Measurements from ENCODE around the gene UBE2I.
"Not testable (repeated sequence)": the region's sequence is repeated elsewhere in the genome, so short reads cannot be mapped to it uniquely, and the experiment has no call there.

Gene UBE2I

DNA sequence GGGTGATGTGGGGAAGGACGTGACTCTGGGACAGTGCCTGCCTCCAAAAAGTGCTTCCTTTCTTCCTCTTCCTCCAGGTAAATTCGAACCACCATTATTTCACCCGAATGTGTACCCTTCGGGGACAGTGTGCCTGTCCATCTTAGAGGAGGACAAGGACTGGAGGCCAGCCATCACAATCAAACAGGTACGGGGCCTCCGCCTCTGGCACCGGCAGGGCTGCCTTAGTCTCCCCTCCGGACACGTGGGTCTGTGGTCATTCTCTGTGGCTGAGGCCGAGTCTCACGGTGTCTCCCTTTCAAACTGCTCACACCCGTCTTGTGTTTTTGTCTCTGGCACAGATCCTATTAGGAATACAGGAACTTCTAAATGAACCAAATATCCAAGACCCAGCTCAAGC is 10.7 kb downstream of the UBE2I start:
- no peak for TF ChIP-seq POLR2A (IDR thresholded peaks at IDR 0.05; ENCODE audit: low read depth, low read length)
- TF ChIP-seq POLR2AphosphoS5 (IDR thresholded peaks at IDR 0.05; ENCODE audit: low read depth, low read length) = no peak
- no peak for TF ChIP-seq TAF1 (IDR thresholded peaks at IDR 0.05; ENCODE audit: borderline replicate concordance, low read depth, low read length)
- FAIRE-seq (no peak), DNase-seq (ENCODE audit: insufficient read length) (no peak)

DNA sequence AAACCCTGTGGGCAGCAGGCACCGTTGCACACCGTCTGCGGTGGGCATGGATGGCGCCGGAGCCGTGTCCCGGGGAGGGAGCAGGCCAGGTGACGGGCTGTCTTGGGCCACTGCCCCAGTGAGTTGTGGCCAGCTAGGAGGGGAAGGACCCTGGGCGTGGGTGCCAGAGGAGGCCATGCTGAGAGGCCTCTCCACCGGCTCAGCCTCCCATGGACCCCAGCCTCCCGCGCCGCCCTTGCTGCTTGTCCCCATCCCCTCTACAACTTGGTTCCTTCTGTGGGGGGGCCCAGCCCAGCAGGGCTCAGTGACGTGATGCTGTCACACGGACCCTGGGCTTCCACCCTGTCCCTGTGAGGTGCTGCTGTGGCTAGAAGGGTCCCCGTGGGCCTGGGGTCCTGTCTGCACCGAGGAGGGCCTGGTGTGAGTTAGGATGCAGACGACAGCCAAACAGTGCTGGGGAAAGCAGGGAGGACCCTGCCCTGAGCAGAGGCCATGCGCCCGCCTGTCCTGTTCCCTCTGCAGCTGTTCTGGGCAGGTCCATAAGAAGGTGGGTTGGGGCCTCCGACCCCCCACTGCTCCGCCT is 11.3 kb downstream of the UBE2I start:
- no peak for TF ChIP-seq POLR2A (IDR thresholded peaks at IDR 0.05; ENCODE audit: low read depth, low read length)
- no peak for TF ChIP-seq TAF1 (IDR thresholded peaks at IDR 0.05; ENCODE audit: borderline replicate concordance, low read depth, low read length)
- peak; percentile 32; the same call in 1 of the 2 replicates for TF ChIP-seq POLR2AphosphoS5 (IDR thresholded peaks at IDR 0.05; ENCODE audit: low read depth, low read length)
- FAIRE-seq = no peak
- no peak for DNase-seq (ENCODE audit: insufficient read length)

DNA sequence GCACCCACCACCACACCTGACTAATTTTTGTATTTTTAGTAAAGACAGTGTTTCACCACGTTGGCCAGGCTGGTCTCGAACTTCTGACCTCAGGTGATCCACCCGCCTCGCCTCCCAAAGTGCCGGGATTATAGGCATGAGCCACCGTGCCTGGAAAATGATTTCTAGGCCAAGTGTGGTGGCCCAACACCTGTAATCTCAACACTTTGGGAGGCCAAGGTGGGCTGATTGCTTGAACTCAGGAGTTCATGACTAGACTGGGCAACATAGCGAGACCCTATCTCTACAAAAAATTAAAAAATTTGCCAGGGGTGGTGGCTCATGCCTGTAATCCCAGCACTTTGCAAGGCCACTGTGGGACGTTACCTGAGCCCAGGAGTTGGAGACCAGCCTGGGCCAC is 13.0 kb downstream of the UBE2I start:
- no peak for DNase-seq (ENCODE audit: insufficient read length)
- TF ChIP-seq POLR2A (IDR thresholded peaks at IDR 0.05; ENCODE audit: low read depth, low read length) (no peak), TAF1 (IDR thresholded peaks at IDR 0.05; ENCODE audit: borderline replicate concordance, low read depth, low read length) (no peak), POLR2AphosphoS5 (IDR thresholded peaks at IDR 0.05; ENCODE audit: low read depth, low read length) (no peak)
- no peak for FAIRE-seq

DNA sequence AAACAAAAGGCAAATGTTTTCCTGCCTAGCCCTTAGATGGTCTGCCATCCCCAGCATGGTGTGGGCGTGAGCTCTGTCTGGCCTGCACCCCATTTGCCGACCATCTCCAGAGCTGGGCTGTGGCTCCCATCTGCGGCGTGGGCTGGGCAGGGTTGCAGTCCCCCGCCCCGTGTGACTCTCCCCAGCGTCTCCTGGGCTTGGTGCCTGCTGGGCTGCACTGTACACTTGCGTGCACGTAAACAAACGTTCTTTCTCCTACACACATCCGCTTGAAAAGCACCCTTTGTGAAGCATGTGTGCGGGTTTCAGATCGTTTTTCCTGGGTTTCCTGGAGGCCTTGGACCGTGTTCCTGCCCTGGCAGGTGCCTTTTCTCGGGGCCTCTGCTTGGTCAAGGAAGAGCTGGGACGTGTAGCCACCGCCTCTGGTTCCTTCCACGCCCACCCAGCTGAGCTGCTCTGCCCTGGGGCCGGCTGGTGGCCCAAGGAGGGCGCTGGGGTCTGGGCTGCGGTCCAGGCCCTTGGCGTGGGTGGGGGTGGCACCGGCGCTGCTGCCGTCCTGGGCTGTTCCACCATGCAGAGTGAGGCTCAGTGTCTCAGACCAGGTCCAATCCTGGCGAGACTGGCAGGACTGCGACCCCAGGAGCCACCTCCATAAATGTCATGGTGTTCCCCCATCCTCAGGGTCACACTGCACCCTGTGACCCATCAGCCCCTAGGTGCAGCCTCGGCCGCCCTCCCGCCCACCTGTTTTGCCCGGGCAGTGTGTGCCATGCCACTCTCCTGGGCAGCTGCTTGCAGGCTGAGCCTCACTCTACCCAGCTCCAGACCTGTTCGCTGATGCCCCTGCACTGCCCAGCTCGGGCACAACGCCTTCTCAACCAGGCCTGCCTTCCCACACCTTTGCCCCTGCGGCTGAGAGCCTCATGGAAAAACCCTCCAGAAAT is 14.1 kb downstream of the UBE2I start:
- FAIRE-seq (no peak), DNase-seq (ENCODE audit: insufficient read length) (no peak)
- no peak for TF ChIP-seq POLR2A (IDR thresholded peaks at IDR 0.05; ENCODE audit: low read depth, low read length)
- TF ChIP-seq TAF1 (IDR thresholded peaks at IDR 0.05; ENCODE audit: borderline replicate concordance, low read depth, low read length) = no peak
- TF ChIP-seq POLR2AphosphoS5 (IDR thresholded peaks at IDR 0.05; ENCODE audit: low read depth, low read length) = no peak; the same call in 1 of the 2 replicates

DNA sequence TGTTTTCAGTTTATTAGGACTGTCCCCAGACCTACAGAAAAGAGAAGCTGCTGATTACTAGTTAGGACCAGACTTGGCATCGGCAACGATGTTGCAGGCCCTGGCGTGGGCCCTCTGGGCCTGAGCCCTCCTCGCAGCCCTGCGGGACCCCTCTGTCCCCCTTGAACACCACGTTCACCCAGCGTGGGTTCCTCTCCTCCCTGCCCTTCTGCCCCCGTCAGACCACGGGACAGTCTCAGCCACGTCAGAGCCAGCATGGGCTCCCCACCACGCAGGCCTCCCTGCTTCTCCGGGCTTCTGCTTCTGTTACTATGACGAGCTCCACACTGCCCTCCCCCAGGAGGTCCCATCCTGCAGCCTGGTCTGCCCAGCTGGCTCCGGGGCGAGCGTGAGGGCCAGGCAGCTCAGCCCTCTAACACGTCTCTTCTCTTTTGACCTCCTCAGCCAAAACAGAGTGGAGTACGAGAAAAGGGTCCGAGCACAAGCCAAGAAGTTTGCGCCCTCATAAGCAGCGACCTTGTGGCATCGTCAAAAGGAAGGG is 14.9 kb downstream of the UBE2I start:
- no peak for FAIRE-seq
- no peak for DNase-seq (ENCODE audit: insufficient read length)
- TF ChIP-seq TAF1 (IDR thresholded peaks at IDR 0.05; ENCODE audit: borderline replicate concordance, low read depth, low read length) (no peak), POLR2AphosphoS5 (IDR thresholded peaks at IDR 0.05; ENCODE audit: low read depth, low read length) (no peak), POLR2A (IDR thresholded peaks at IDR 0.05; ENCODE audit: low read depth, low read length) (no peak)

DNA sequence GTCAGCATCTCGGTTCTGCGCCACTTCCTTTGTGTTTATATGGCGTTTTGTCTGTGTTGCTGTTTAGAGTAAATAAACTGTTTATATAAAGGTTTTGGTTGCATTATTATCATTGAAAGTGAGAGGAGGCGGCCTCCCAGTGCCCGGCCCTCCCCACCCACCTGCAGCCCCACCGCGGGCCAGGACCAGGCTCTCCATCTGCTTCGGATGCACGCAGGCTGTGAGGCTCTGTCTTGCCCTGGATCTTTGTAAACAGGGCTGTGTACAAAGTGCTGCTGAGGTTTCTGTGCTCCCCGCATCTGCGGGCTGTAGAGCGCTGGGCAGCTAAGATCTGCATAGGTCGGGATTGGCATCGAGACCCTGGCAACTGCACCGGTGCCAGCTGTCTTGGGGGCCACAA is 15.8 kb downstream of the UBE2I start:
- FAIRE-seq (no peak), DNase-seq (ENCODE audit: insufficient read length) (no peak)
- TF ChIP-seq POLR2A (IDR thresholded peaks at IDR 0.05; ENCODE audit: low read depth, low read length) (no peak), TAF1 (IDR thresholded peaks at IDR 0.05; ENCODE audit: borderline replicate concordance, low read depth, low read length) (no peak), POLR2AphosphoS5 (IDR thresholded peaks at IDR 0.05; ENCODE audit: low read depth, low read length) (no peak)

DNA sequence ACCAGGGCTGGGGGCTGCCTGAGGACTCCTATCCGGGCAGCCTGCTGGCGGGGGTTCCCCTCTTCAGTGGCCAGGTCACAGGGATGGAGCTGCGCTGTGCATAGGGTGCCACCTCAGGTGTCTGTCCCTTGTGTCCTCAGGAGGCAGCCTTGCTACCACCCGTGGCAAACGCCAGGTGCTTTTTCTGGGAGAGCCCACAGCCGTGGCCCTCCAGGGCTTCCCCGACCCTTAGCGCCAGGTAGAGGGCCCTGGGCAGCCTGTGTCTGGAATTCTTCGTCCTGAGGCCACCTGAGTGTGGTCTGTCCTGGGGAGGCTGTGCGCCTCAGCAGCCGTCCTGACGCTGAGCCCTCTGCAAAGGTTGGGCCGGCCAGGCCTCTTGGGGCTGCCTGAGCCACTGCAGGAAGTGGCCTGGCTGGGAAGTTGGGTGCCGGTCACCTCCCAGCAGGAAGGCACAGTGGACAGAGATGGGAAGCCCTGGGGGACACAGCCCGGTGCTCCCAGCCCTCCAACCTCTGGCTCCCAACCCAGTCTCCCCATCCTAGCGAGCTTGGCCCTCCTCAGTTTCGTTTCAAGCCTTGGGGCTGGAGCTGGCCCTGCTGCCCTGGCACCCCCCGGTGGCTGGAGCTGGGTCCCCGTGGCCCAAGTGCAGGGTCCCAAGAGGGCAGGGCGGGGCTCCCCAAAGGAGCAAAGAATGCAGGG is 16.4 kb downstream of the UBE2I start:
- FAIRE-seq (no peak), DNase-seq (ENCODE audit: insufficient read length) (no peak)
- TF ChIP-seq POLR2AphosphoS5 (IDR thresholded peaks at IDR 0.05; ENCODE audit: low read depth, low read length) (peak; percentile 87), POLR2A (IDR thresholded peaks at IDR 0.05; ENCODE audit: low read depth, low read length) (peak; percentile 69; the same call in 1 of the 2 replicates), TAF1 (IDR thresholded peaks at IDR 0.05; ENCODE audit: borderline replicate concordance, low read depth, low read length) (no peak)

DNA sequence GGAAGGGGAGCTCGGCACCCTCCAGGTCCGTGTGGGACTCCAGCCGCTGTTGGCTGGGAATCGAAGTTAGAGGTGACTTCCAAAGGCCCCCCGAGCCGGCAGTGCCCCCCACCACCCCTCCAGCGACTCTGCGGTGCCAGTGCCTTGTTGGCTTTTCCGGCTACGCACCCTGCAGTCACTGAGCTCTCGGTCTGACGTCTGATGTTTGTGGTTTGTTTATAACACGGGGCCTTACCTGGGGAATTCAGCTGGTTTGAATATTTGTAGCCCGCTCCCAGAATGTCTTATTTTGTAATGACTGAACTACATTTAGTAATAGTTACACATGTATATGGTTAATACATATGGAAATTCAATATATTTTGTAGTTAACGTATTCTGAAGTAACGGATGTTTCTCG is 17.0 kb downstream of the UBE2I start:
- no peak for FAIRE-seq
- TF ChIP-seq POLR2AphosphoS5 (IDR thresholded peaks at IDR 0.05; ENCODE audit: low read depth, low read length) (no peak), POLR2A (IDR thresholded peaks at IDR 0.05; ENCODE audit: low read depth, low read length) (no peak), TAF1 (IDR thresholded peaks at IDR 0.05; ENCODE audit: borderline replicate concordance, low read depth, low read length) (no peak)
- DNase-seq (ENCODE audit: insufficient read length) = no peak

DNA sequence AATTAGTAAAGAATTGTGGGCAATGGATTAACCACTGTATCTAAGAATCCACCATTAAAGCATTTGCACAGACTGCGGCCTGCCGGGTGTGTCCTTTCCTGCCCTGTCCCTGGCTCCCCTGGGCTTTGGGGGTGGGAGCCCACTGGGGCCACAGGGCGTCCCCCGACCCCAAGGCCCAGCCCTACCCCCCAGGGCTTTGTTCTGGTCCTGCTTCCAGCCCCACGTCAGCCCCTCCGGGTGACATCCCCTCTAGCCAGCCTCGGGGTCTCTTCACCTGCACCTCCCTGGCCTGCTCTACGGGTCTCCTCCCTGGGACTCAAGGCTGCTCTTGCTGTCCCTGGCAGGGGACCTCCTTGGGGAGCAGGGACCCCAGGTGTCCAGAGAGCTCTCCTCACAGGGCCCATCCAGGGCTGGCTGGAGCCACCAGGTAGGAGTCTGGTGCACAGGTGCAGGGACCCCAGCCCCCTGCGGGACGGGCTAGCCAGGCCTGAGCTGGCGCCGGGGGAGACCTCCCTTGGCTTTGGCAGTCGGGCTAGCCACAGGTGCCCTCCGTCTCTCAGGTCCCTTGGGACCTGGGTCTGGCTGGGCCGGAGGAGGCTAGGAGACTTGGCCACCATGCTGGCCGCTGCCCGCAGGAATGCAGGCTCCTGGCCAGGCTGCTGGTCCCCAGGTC is 17.6 kb downstream of the UBE2I start:
- TF ChIP-seq POLR2A (IDR thresholded peaks at IDR 0.05; ENCODE audit: low read depth, low read length) (no peak), POLR2AphosphoS5 (IDR thresholded peaks at IDR 0.05; ENCODE audit: low read depth, low read length) (no peak), TAF1 (IDR thresholded peaks at IDR 0.05; ENCODE audit: borderline replicate concordance, low read depth, low read length) (no peak)
- FAIRE-seq = no peak
- no peak for DNase-seq (ENCODE audit: insufficient read length)

DNA sequence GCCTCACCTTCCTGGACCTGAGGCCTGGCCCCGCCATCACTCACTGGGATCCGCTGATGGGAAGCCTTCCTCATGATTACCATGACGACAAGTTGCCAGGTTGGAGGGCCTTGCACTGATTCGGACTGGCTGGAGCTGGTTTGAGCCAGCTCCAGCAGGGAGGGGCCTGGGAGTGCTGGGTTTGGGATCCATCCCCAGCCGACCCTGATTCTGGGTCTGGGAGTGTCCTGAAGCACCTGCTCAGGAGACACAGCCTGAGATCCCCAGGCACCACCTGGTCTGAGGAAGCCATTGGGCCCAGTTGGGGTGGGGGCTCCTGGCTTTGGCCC is 18.1 kb downstream of the UBE2I start:
- DNase-seq (ENCODE audit: insufficient read length) = no peak
- no peak for FAIRE-seq
- TF ChIP-seq POLR2A (IDR thresholded peaks at IDR 0.05; ENCODE audit: low read depth, low read length) (no peak), POLR2AphosphoS5 (IDR thresholded peaks at IDR 0.05; ENCODE audit: low read depth, low read length) (no peak), TAF1 (IDR thresholded peaks at IDR 0.05; ENCODE audit: borderline replicate concordance, low read depth, low read length) (no peak)

DNA sequence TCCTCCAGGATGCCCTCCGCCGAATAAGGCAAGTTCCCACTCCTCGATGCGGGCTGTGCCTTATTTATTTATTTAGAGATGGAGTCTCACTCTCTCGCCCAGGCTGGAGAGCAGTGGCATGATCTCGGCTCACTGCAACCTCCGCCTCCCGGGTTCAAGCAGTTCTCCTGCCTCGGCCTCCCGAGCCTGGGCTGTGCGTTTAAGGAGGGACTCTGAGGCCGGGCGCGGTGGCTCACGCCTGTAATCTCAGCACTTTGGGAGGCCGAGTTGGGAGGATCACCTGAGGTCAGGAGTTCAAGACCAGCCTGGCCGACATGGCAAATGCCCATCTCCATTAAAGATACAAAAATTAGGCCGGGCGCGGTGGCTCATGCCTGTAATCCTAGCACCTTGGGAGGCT is 18.7 kb downstream of the UBE2I start:
- FAIRE-seq; DNase-seq (ENCODE audit: insufficient read length): not testable (repeated sequence)

DNA sequence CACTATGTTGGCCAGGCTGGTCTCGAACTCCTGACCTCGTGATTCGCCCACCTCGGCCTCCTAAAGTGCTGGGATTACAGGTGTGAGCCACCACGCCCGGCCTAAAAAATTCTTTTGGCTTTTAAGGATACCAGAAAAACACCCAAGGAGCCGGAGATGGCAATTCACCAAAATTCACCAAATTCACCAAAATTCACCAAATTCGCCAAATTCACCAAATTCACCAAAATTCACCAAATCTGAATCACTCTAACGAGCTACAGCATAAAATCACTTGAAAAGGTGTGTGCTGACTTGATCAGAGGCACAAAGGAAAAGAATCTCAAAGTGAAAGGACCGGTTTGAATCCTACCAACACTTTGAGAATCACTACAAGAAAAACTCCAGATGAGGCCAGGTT is 19.5 kb downstream of the UBE2I start:
- not testable (repeated sequence) for DNase-seq (ENCODE audit: insufficient read length); FAIRE-seq

All from GM12892 (cell line).